Vagina (tissue), 2 donors: ENCODE results near the gene ASPHD1.

ENCODE experiments used
- POLR2A ChIP-seq, 2 donors: fragments of 450-650 bp; IDR thresholded peaks; one replicate each; pipeline ENCODE4 v1.6.1; 2017; ENCODE audit warnings: antibody characterized with exemption in 2 of 2, mild to moderate bottlenecking in 2 of 2, moderate library complexity in 2 of 2
- POLR2AphosphoS5 ChIP-seq, 2 donors: sonication (generic); formaldehyde crosslinking; IDR thresholded peaks; one replicate each; pipeline ENCODE4 v1.9.0; 2017; ENCODE audit warnings: antibody characterized with exemption in 2 of 2, mild to moderate bottlenecking in 2 of 2, low read depth in 1 of 2; ENCODE audit not compliant: insufficient read depth in 1 of 2
- TF ChIP-seq, protein P1 (sequence below), 3 experiments: fragments of 450-650 bp in 2 of 3; fragments of 200-600 bp in 1 of 3; sonication (generic) in 1 of 3; IDR thresholded peaks; one replicate each; pipeline ENCODE4 v1.5.1; 2017 to 2019; ENCODE audit warnings: antibody characterized with exemption in 3 of 3, mild to moderate bottlenecking in 2 of 3, moderate library complexity in 2 of 3

DNA sequence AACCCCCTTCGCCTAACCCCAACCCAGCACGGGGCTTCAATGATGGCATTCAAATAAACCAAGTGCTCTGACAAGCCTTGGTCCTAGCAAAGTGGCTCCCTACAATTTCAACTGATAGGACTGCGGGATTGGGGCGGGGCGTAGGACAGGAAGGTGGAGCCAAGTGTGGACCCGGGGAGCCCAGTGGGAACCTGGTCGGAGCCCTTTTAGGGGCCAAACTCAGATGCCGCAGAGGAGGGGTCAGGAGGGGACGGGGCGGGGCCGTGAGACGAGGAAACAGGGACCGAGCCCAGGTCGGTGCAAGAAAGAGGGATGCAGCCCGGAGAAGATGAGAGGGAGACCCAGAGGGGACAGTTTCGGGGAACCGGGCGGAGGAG lies 24.1 kb upstream of the ASPHD1 start:
- TF ChIP-seq, protein P1, sequence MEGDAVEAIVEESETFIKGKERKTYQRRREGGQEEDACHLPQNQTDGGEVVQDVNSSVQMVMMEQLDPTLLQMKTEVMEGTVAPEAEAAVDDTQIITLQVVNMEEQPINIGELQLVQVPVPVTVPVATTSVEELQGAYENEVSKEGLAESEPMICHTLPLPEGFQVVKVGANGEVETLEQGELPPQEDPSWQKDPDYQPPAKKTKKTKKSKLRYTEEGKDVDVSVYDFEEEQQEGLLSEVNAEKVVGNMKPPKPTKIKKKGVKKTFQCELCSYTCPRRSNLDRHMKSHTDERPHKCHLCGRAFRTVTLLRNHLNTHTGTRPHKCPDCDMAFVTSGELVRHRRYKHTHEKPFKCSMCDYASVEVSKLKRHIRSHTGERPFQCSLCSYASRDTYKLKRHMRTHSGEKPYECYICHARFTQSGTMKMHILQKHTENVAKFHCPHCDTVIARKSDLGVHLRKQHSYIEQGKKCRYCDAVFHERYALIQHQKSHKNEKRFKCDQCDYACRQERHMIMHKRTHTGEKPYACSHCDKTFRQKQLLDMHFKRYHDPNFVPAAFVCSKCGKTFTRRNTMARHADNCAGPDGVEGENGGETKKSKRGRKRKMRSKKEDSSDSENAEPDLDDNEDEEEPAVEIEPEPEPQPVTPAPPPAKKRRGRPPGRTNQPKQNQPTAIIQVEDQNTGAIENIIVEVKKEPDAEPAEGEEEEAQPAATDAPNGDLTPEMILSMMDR (IDR thresholded peaks at IDR 0.05) = no peak
- TF ChIP-seq POLR2AphosphoS5 (IDR thresholded peaks at IDR 0.05; ENCODE audit: insufficient read depth in 1 of 2, low read depth in 1 of 2) (no peak), POLR2A (IDR thresholded peaks at IDR 0.05) (no peak)
